GDM1 (cell line): Measurements from ENCODE around the gene LRP1.

Source experiments
- DNase-seq: peaks from one replicate; lab custom pipeline; 2025; lab: John Stamatoyannopoulos, UW

LRP1 gene

GRCh38 chr12:57254506-57255280, 126.4 kb downstream of the LRP1 start:
- DNase-seq, result no peak

- DNase-seq, result no peak
Observed at GRCh38 chr12:57255916-57256315, 127.6 kb downstream of the LRP1 start.

DNA sequence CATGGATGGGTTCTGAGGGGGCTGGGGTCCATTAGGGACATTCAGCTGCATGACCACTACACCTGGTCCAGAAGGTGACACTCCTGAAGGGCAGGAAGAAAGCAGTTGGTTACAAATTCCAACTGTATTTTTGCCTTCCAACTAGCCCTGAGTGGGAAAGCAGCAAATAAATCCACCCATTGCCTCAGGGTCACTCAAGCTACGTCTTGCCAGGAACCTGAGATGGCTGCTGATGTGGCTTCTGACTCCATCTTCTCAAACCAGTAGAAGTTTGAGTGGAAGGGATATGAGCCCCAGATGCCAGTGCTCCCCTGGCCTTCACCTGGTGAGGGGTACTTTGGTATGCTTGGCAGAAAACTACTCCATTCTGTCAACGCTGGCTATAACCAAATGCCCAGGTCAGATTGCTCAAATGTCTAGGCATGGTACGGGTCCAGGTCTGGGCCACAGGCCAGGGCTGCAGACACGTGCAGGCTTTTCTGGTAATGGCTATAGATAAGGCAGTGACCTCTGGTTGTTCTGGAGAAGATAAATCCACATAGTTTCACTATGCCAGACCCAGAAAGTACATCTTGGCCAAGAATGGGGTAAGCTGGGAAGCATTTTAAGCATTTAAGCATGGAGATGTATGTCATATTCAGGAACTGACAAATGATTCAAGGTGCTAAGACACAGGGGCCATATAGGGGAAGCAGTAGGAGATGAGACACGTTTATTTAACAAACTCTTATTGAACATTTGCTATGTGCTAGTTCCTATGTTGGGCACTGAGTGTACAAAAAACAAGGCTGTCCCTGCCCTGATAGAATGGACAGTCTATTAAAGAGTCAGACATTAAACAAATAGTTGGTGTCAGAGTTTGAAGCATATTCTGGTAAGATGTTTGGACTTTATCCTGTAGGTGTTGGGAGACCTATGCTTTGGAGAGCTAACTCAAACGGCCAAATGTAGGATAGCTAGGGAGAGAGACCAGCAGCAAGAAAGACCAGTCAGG, 131.0 kb downstream of the LRP1 start:
- no peak for DNase-seq

DNA sequence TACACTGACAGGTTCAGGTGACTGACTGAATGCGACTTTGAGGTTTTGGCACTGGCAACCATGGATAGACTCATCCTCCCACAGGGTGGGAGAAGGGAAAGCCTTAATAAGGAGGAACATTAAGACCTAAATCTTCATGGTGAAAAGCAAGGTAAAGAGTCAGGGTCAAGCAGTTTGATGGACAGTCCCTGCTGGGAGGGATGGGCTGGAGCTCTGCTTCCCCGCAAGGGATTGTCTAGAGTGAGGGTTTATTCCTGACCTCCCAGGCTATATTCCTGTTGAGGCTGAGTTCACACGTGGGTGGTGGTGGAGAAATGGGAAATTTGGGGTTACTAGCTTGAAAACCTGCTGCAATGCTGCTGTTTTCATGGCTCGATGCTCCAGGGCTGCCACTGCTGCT, 132.1 kb downstream of the LRP1 start:
- no peak for DNase-seq

DNA sequence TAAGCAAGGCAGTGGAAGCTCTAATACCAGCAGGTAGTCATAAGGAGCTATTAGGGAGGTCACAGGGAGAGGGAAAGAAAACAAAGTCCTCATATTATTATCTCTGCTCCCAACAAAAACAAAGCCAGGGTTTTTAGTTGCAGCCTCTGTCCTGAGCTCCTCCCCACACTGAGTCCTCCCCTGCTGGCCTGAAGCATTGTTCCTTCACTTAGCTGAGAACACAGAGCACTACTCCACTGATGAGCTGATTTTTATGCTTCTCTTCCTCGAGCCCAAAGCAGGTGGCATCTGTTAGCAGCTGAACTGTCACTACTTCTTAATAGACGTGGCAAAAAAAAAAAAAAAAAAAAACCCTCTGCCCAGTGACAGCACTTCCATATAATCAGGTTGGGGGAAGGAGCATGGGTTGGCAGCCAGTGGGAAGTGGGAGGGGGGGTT, 133.2 kb downstream of the LRP1 start:
- DNase-seq, result no peak

DNA sequence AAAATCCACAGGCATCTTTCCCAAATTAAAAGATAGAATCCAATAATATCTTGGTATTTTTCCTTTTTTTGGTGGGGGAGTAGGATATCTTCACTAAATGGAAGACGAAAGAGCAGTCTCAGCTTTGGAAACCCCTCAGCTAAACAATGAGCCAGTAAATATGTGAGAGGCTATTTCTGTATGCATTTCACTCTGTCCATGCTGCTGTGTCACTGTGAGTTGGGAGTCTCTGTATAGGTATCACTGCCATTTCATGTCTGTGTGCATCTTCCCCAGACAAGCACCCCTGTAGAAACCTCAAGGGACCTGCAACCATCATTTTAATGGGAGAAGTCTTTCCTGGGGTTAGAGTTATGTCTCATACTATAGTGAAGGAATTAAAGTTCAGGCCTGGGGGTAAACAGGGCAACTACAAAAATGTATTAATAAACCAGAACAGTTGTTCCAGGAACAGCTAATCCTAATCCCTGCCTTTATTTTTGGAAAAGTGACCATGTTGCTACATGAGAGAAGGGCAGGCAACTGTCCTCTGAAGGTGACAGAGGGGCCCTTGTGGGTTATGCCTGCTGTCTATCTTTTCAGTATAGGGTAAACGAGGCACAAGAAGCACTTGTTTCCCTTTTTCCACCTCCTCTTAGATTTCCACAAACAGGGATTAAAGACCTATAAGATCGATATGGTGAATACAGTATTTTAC, 134.0 kb downstream of the LRP1 start:
- DNase-seq, result no peak
